ENCODE results near the gene KLRK1.
"Not testable (repeated sequence)": the region's sequence is repeated elsewhere in the genome, so short reads cannot be mapped to it uniquely, and the experiment has no call there.

Gene KLRK1

GRCh38 chr12:10336196-10336595 lies 53.6 kb downstream of the KLRK1 start:
- not testable (repeated sequence) for H3K9me3 ChIP-seq (ENCODE audit: insufficient read depth, low read depth, low read length); H3K4me3 ChIP-seq (ENCODE audit: low read length); H3K36me3 ChIP-seq (ENCODE audit: insufficient read depth, low read length); H3K27me3 ChIP-seq (ENCODE audit: insufficient read depth, low read length); H3K27ac ChIP-seq (ENCODE audit: low read depth, low read length); H3K4me1 ChIP-seq (ENCODE audit: insufficient read depth, low read length); H3K9ac ChIP-seq (ENCODE audit: low read depth, low read length)
- WGBS: 72% methylated on average over 4 of the region's 4 CpGs

DNA sequence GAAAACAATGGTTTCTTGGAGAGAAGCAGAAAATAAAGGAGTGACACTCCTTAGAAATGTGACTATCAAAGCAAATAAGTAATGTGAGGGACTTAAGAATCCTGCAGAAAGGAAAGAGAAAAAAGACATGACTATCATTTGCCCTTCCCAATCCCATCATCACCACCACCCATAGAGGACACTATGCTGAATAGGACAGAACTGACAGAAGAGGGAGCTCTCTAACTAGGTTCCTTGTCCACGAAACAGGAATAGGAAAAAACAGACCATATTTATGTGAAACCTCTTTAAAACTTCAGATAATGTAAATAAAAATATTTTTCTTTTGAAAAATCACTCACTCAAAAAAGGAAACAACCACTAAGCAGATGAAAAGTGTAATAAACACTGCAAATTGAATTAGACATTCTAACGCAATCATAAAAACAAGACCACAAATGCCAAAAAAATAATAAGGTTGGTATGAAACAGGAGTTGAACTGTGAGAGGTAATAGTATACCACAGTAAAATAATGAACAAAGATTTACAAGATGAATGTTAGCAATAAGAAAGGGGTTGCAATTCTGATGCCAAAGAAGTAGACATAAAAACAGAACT lies 58.1 kb downstream of the KLRK1 start:
- H3K27me3 ChIP-seq (ENCODE audit: insufficient read depth, low read length): no peaks in the 10 kb centered on the region
- no peaks in the 10 kb centered on the region for H3K4me1 ChIP-seq (ENCODE audit: insufficient read depth, low read length)
- H3K36me3 ChIP-seq (ENCODE audit: insufficient read depth, low read length): no peaks in the 10 kb centered on the region
- H3K9ac ChIP-seq (ENCODE audit: low read depth, low read length): no peak overlapping the region
- no peaks in the 10 kb centered on the region for H3K9me3 ChIP-seq (ENCODE audit: insufficient read depth, low read depth, low read length)
- WGBS: 0% methylated on average over 1 of the region's 2 CpGs
- H3K4me3 ChIP-seq (ENCODE audit: low read length): no peak overlapping the region
- no peak overlapping the region for H3K27ac ChIP-seq (ENCODE audit: low read depth, low read length)

GRCh38 chr12:10328691-10329090 lies 61.1 kb downstream of the KLRK1 start:
- not testable (repeated sequence) for H3K4me1 ChIP-seq (ENCODE audit: insufficient read depth, low read length); H3K27ac ChIP-seq (ENCODE audit: low read depth, low read length); H3K9me3 ChIP-seq (ENCODE audit: insufficient read depth, low read depth, low read length); H3K4me3 ChIP-seq (ENCODE audit: low read length); H3K27me3 ChIP-seq (ENCODE audit: insufficient read depth, low read length); H3K36me3 ChIP-seq (ENCODE audit: insufficient read depth, low read length); H3K9ac ChIP-seq (ENCODE audit: low read depth, low read length)
- WGBS: 92% methylated on average over 2 of the region's 2 CpGs

All from HUES64 (cell line).